Mesothelial cell of epicardium (in vitro differentiated cells): Measurements from ENCODE around the gene CPNE6. TPM values are rescaled to one million over a fixed set of nuclear protein-coding genes. Genes with fewer than 3 reads are reported as not detected.

Experiments used
- DNase-seq, 2 experiments: peaks; one replicate each; pipeline ENCODE4 v3.0.0; 2021; ENCODE audit warnings: low spot score in 2 of 2; ENCODE audit not compliant: unreplicated experiment in 2 of 2
- H3K27ac Mint-ChIP-seq: 2 replicates; pipeline ENCODE4 v1.8.0; 2021; ENCODE audit warnings: mixed read lengths
- H3K27me3 Mint-ChIP-seq: 2 replicates; pipeline ENCODE4 v1.8.0; 2021; ENCODE audit warnings: low read depth, mixed read lengths
- H3K36me3 Mint-ChIP-seq: 2 replicates; pipeline ENCODE4 v1.8.0; 2021; ENCODE audit warnings: mixed read lengths
- H3K4me1 Mint-ChIP-seq: 2 replicates; pipeline ENCODE4 v1.8.0; 2021; ENCODE audit warnings: mixed read lengths
- H3K4me3 Mint-ChIP-seq: 2 replicates; pipeline ENCODE4 v1.8.0; 2021; ENCODE audit warnings: mild to moderate bottlenecking, moderate library complexity, mixed read lengths
- H3K9me3 Mint-ChIP-seq: 2 replicates; pipeline ENCODE4 v1.8.0; 2021; ENCODE audit warnings: mixed read lengths
- CTCF ChIP-seq: fragments of 200-600 bp; sonication (generic); IDR thresholded peaks from one replicate; pipeline ENCODE4 v1.5.0; 2021; ENCODE audit warnings: antibody characterized with exemption; ENCODE audit not compliant: unreplicated experiment
- total RNA-seq: library from RNA; stranded (reverse); gene quantifications from 3 replicates; pipeline ENCODE4 v1.2.1, GENCODE V29; 2021

CPNE6 gene
- total RNA-seq, 1 donor from 2014 or later: not detected

DNA sequence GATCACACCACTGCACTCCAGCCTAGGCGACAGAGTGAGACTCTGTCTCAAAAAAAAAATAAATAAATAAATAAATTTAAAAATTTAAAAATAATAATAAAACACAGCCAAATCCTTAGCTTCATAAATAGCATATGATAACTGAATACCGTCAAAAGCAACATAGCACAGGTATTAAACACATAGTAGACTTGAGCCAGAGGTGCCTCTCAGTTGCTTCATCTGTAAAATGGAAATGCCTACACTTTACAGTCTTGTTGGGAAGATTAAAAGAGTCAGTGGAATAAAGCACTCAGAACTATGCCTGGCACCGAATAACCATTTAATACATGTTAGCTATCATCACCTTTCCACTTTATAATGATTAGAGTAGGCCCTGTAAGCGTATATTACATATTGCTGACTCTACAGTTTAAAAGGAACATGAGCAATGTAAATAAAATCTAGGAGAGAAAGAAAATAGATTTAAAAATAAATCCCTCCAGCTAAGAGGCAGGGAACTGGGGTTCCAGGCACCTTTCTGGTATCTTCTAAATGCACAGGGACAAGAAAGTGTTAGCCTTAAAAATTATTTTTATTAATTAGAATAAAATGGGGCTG lies 35.4 kb downstream of the CPNE6 start:
- no peak for TF ChIP-seq CTCF
- Mint-ChIP-seq H3K4me3 (no peak overlapping the region), H3K36me3 (peaks cover 19% of the 10 kb centered on the region), H3K27ac (no peak overlapping the region), H3K27me3 (no peaks in the 10 kb centered on the region), H3K9me3 (peaks cover 8% of the 10 kb centered on the region), H3K4me1 (peaks cover 2% of the 10 kb centered on the region)
- DNase-seq: no peak

DNA sequence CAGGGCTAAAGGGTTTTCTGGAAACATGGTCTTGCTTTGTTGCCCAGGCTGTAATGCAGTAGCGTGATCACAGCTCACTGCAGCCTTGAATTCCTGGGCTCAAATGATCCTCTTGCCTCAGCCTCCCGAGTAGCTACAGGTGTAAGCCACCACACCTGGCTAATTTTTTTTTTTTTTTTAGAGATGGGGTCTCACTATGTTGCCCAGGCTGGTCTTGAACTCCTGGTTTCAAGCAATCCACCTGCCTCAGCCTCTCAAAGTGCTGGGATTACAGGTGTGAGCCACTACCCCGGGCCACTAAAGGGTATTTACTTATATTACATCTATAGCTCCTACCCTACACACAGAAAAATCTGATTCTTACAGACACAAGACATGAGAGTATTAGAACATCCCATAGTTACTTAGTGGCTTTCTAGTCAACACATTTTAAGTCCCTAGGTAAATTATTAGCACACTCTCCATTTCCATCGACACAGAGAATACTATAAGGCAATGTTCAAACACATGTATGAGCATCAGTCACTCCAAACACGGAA lies 37.0 kb downstream of the CPNE6 start:
- no peak overlapping the region for H3K4me3 Mint-ChIP-seq
- no peak overlapping the region for H3K27ac Mint-ChIP-seq
- peaks cover 4% of the 10 kb centered on the region for H3K4me1 Mint-ChIP-seq
- H3K9me3 Mint-ChIP-seq: peaks cover 8% of the 10 kb centered on the region
- H3K36me3 Mint-ChIP-seq: peaks cover 10% of the 10 kb centered on the region
- TF ChIP-seq CTCF: no peak
- H3K27me3 Mint-ChIP-seq: no peaks in the 10 kb centered on the region
- no peak for DNase-seq

- no peak for DNase-seq
- Mint-ChIP-seq H3K27ac (no peak overlapping the region), H3K27me3 (peaks cover 2% of the 10 kb centered on the region), H3K36me3 (no peaks in the 10 kb centered on the region), H3K4me3 (no peak overlapping the region), H3K9me3 (peaks cover 2% of the 10 kb centered on the region), H3K4me1 (peaks cover 5% of the 10 kb centered on the region)
- TF ChIP-seq CTCF: no peak
Measured at GRCh38 chr14:24110060-24110459, 38.7 kb downstream of the CPNE6 start.

- DNase-seq: no peak
- TF ChIP-seq CTCF: no peak
- H3K27ac Mint-ChIP-seq: no peak overlapping the region
- peaks cover 2% of the 10 kb centered on the region for H3K27me3 Mint-ChIP-seq
- H3K9me3 Mint-ChIP-seq: no peaks in the 10 kb centered on the region
- H3K4me3 Mint-ChIP-seq: no peak overlapping the region
- no peaks in the 10 kb centered on the region for H3K36me3 Mint-ChIP-seq
- peaks cover 8% of the 10 kb centered on the region for H3K4me1 Mint-ChIP-seq
Measured at GRCh38 chr14:24110523-24110922, 39.2 kb downstream of the CPNE6 start.

- no peak for DNase-seq
- no peak for TF ChIP-seq CTCF
- no peaks in the 10 kb centered on the region for H3K9me3 Mint-ChIP-seq
- H3K27ac Mint-ChIP-seq: peak overlapping the region; percentile 99
- peak overlapping the region; percentile 90 for H3K4me3 Mint-ChIP-seq
- H3K27me3 Mint-ChIP-seq: peaks cover 2% of the 10 kb centered on the region
- peaks cover 22% of the 10 kb centered on the region for H3K4me1 Mint-ChIP-seq
- no peaks in the 10 kb centered on the region for H3K36me3 Mint-ChIP-seq
Measured at GRCh38 chr14:24113379-24113800, 42.0 kb downstream of the CPNE6 start.
